Endodermal cell (in vitro differentiated cells): Measurements from ENCODE around the gene ABCB9. TPM values are rescaled to one million over a fixed set of nuclear protein-coding genes. Genes with fewer than 3 reads are reported as not detected.

Experiments used
- DNase-seq: peaks from one replicate; pipeline ENCODE4 v3.0.0-alpha.2; 2017
- H3K27ac ChIP-seq: 2 replicates; pipeline ENCODE4 v1.5.1; 2013; ENCODE audit warnings: mild to moderate bottlenecking, low read depth, low read length, moderate library complexity
- H3K27me3 ChIP-seq: 2 replicates; pipeline ENCODE4 v1.6.1; 2013; ENCODE audit warnings: mild to moderate bottlenecking, low read length, moderate library complexity; ENCODE audit not compliant: insufficient read depth, control insufficient read depth, poor library complexity, severe bottlenecking
- H3K36me3 ChIP-seq: 2 replicates; pipeline ENCODE4 v1.7.0; 2013; ENCODE audit warnings: mild to moderate bottlenecking, low read length, moderate library complexity; ENCODE audit not compliant: control insufficient read depth, insufficient read depth
- H3K4me1 ChIP-seq: one replicate; pipeline ENCODE4 v1.7.0; 2013; ENCODE audit warnings: low read length; ENCODE audit not compliant: control insufficient read depth, insufficient read depth
- H3K4me3 ChIP-seq: 2 replicates; pipeline ENCODE4 v1.5.1; 2013; ENCODE audit warnings: mild to moderate bottlenecking, low read length, moderate library complexity
- H3K9ac ChIP-seq: 2 replicates; pipeline ENCODE4 v1.6.1; 2013; ENCODE audit warnings: mild to moderate bottlenecking, low read length, moderate library complexity; ENCODE audit not compliant: poor library complexity, severe bottlenecking; ENCODE audit errors: extremely low read depth
- H3K9me3 ChIP-seq: 2 replicates; pipeline ENCODE4 v1.6.1; 2013; ENCODE audit warnings: mild to moderate bottlenecking, low read length, moderate library complexity; ENCODE audit not compliant: control insufficient read depth
- H3K27ac Mint-ChIP-seq: 2 replicates; pipeline ENCODE4 v1.8.0; 2020; ENCODE audit warnings: mixed read lengths
- H3K27me3 Mint-ChIP-seq: 2 replicates; pipeline ENCODE4 v1.8.0; 2021; ENCODE audit warnings: mild to moderate bottlenecking, mixed read lengths; ENCODE audit not compliant: insufficient read depth
- H3K36me3 Mint-ChIP-seq: 2 replicates; pipeline ENCODE4 v1.8.0; 2020; ENCODE audit warnings: low read depth, mixed read lengths
- H3K4me1 Mint-ChIP-seq: 2 replicates; pipeline ENCODE4 v1.8.0; 2020; ENCODE audit warnings: mixed read lengths
- H3K4me3 Mint-ChIP-seq: 2 replicates; pipeline ENCODE4 v1.8.0; 2020; ENCODE audit warnings: mild to moderate bottlenecking, moderate library complexity, mixed read lengths
- H3K9me3 Mint-ChIP-seq: 2 replicates; pipeline ENCODE4 v1.8.0; 2020; ENCODE audit warnings: mild to moderate bottlenecking, mixed read lengths
- WGBS, 2 experiments: methylation state at CpG; one replicate each; pipeline versions ENCODE4 v1.1.5 to v1.1.7; 2013; ENCODE audit warnings: missing lambda C conversion rate in 2 of 2, mixed read lengths in 1 of 2; ENCODE audit not compliant: insufficient coverage in 1 of 2, insufficient read length in 1 of 2; 5-methylcytosine and 5-hydroxymethylcytosine counted together
- total RNA-seq, 2 donors: library from RNA; stranded (reverse); fragmentation: NEBNext Ultra II Directional in 1 of 2; extraction: Animal tissue kit (Norgen Biotek cat#: 25700) in 1 of 2; gene quantifications; 2 replicates in 1 of 2; 3 replicates in 1 of 2; pipeline ENCODE4 v1.2.1, GENCODE V29; 2021
- TF ChIP-seq, protein P1 (sequence below): fragments of 200-600 bp; sonication (generic); conservative IDR thresholded peaks from 2 replicates; pipeline ENCODE4 v1.5.0; 2021; ENCODE audit warnings: antibody characterized with exemption, mild to moderate bottlenecking

Gene ABCB9
- total RNA-seq, 2 donors from 2014 or later = 5.4 to 6.0 TPM

DNA sequence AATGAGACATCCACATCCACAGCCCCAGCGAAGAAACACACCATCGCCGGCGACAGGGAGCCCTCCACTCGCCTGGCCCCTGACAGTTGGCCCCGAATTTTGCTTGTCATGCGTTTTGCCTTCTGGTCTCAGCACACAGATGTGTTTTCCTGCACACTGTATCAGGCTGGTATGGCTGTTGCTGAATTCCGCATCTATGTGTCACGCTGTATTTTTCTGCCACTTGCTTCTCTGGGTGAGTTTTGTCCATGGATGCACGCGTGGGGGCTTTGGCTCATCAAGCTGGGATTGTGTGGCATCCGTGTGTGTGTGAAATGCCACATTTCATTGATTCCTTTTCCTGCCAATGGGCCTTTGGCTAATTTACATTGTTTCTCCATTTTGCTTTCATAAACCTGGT is 40.7 kb upstream of the ABCB9 start:
- Mint-ChIP-seq H3K27me3 (no peaks in the 10 kb centered on the region), H3K4me1 (peaks cover 2% of the 10 kb centered on the region), H3K27ac (no peak overlapping the region), H3K36me3 (peaks cover 2% of the 10 kb centered on the region), H3K4me3 (no peak overlapping the region), H3K9me3 (no peaks in the 10 kb centered on the region)
- no peaks in the 10 kb centered on the region for H3K27me3 ChIP-seq
- H3K9ac ChIP-seq = no peak overlapping the region
- 85 to 87% methylated on average over 12 of the region's 12 CpGs for WGBS, 2 experiments
- no peaks in the 10 kb centered on the region for H3K9me3 ChIP-seq
- no peak overlapping the region for H3K4me3 ChIP-seq
- H3K36me3 ChIP-seq = no peaks in the 10 kb centered on the region
- TF ChIP-seq, protein P1, sequence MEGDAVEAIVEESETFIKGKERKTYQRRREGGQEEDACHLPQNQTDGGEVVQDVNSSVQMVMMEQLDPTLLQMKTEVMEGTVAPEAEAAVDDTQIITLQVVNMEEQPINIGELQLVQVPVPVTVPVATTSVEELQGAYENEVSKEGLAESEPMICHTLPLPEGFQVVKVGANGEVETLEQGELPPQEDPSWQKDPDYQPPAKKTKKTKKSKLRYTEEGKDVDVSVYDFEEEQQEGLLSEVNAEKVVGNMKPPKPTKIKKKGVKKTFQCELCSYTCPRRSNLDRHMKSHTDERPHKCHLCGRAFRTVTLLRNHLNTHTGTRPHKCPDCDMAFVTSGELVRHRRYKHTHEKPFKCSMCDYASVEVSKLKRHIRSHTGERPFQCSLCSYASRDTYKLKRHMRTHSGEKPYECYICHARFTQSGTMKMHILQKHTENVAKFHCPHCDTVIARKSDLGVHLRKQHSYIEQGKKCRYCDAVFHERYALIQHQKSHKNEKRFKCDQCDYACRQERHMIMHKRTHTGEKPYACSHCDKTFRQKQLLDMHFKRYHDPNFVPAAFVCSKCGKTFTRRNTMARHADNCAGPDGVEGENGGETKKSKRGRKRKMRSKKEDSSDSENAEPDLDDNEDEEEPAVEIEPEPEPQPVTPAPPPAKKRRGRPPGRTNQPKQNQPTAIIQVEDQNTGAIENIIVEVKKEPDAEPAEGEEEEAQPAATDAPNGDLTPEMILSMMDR = no peak
- no peak overlapping the region for H3K27ac ChIP-seq
- no peak for DNase-seq
- H3K4me1 ChIP-seq = no peaks in the 10 kb centered on the region

- Mint-ChIP-seq H3K27ac (no peak overlapping the region), H3K27me3 (no peaks in the 10 kb centered on the region), H3K4me1 (no peaks in the 10 kb centered on the region), H3K36me3 (peaks cover 6% of the 10 kb centered on the region), H3K9me3 (no peaks in the 10 kb centered on the region), H3K4me3 (no peak overlapping the region)
- TF ChIP-seq, protein P1 = no peak
- Histone ChIP-seq H3K4me1 (no peaks in the 10 kb centered on the region), H3K4me3 (no peak overlapping the region), H3K9ac (no peak overlapping the region), H3K36me3 (no peaks in the 10 kb centered on the region), H3K27ac (no peak overlapping the region), H3K27me3 (no peaks in the 10 kb centered on the region), H3K9me3 (no peaks in the 10 kb centered on the region)
- no peak for DNase-seq
- 92 to 95% methylated on average over 21 to 22 of the region's 22 CpGs for WGBS, 2 experiments
Measured at GRCh38 chr12:123005081-123005626, 38.9 kb upstream of the ABCB9 start.

- Histone ChIP-seq H3K27me3 (no peaks in the 10 kb centered on the region), H3K4me1 (no peaks in the 10 kb centered on the region), H3K4me3 (no peak overlapping the region), H3K36me3 (no peaks in the 10 kb centered on the region), H3K27ac (no peak overlapping the region), H3K9ac (no peak overlapping the region), H3K9me3 (no peaks in the 10 kb centered on the region)
- Mint-ChIP-seq H3K4me1 (no peaks in the 10 kb centered on the region), H3K27ac (no peak overlapping the region), H3K4me3 (no peak overlapping the region), H3K9me3 (no peaks in the 10 kb centered on the region), H3K27me3 (no peaks in the 10 kb centered on the region), H3K36me3 (peaks cover 6% of the 10 kb centered on the region)
- TF ChIP-seq, protein P1 = no peak
- 94 to 98% methylated on average over 9 to 14 of the region's 14 CpGs for WGBS, 2 experiments
- no peak for DNase-seq
Measured at GRCh38 chr12:123004287-123004686, 38.0 kb upstream of the ABCB9 start.
